Measurements from ENCODE around the gene GZF1. TPM values are rescaled to one million over a fixed set of nuclear protein-coding genes. Genes with fewer than 3 reads are reported as not detected.

Gene GZF1
- total RNA-seq, 1 donor from 2014 or later = 16.6 TPM

DNA sequence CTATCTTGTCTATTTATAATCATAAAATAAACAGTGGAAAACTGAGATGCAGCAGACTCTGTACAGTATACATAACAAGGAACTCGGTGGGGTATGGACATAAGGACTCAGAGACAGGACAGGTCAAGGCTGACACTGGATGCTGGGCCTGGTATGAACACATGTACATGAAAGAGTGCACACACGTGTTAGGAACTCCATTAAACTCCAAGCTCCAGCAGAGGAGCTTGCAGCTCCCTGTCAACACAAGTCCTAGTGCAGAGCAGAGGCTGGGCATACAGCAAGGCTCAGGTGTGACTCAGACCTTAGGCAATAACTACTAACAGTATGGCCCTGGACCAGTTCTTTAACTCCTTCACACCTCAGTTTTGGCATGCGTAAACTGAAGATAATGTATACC lies 42.2 kb downstream of the GZF1 start:
- H3K36me3 ChIP-seq (ENCODE audit: control insufficient read depth, insufficient read depth, low read length) = peaks cover 5% of the 10 kb centered on the region
- DNase-seq (ENCODE audit: low read depth) (peak; percentile 85), FAIRE-seq (peak; percentile 97)
- H3K27me3 ChIP-seq (ENCODE audit: control insufficient read depth, insufficient read depth, low read length) = no peaks in the 10 kb centered on the region
- no peak overlapping the region for H3K4me3 ChIP-seq (ENCODE audit: low read depth, low read length)
- TF ChIP-seq, protein P1, sequence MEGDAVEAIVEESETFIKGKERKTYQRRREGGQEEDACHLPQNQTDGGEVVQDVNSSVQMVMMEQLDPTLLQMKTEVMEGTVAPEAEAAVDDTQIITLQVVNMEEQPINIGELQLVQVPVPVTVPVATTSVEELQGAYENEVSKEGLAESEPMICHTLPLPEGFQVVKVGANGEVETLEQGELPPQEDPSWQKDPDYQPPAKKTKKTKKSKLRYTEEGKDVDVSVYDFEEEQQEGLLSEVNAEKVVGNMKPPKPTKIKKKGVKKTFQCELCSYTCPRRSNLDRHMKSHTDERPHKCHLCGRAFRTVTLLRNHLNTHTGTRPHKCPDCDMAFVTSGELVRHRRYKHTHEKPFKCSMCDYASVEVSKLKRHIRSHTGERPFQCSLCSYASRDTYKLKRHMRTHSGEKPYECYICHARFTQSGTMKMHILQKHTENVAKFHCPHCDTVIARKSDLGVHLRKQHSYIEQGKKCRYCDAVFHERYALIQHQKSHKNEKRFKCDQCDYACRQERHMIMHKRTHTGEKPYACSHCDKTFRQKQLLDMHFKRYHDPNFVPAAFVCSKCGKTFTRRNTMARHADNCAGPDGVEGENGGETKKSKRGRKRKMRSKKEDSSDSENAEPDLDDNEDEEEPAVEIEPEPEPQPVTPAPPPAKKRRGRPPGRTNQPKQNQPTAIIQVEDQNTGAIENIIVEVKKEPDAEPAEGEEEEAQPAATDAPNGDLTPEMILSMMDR (IDR thresholded peaks at IDR 0.05; ENCODE audit: insufficient read depth, low read length, severe bottlenecking) = no peak

DNA sequence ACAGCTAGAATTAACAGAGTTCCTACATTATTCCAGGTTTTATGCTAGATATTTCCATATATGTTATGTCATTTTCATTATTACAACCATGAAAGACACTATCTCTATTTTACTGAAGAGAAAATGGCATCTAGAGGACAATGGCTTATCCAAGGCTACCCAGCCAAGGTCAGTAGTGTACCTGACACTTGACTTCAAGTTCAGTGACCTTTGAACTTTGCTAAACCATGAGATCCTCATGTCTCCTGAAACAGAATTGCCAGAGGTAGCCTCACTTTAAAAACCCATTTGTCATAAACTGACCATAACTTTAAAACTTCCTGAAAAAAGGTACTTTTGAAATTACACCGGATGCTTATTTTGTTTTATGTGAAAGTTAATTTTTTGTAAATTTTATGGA lies 44.9 kb downstream of the GZF1 start:
- no peak for FAIRE-seq
- DNase-seq (ENCODE audit: low read depth) = no peak
- TF ChIP-seq, protein P1 (IDR thresholded peaks at IDR 0.05; ENCODE audit: insufficient read depth, low read length, severe bottlenecking) = no peak
- no peaks in the 10 kb centered on the region for H3K27me3 ChIP-seq (ENCODE audit: control insufficient read depth, insufficient read depth, low read length)
- H3K36me3 ChIP-seq (ENCODE audit: control insufficient read depth, insufficient read depth, low read length) = peaks cover 3% of the 10 kb centered on the region
- no peak overlapping the region for H3K4me3 ChIP-seq (ENCODE audit: low read depth, low read length)

DNA sequence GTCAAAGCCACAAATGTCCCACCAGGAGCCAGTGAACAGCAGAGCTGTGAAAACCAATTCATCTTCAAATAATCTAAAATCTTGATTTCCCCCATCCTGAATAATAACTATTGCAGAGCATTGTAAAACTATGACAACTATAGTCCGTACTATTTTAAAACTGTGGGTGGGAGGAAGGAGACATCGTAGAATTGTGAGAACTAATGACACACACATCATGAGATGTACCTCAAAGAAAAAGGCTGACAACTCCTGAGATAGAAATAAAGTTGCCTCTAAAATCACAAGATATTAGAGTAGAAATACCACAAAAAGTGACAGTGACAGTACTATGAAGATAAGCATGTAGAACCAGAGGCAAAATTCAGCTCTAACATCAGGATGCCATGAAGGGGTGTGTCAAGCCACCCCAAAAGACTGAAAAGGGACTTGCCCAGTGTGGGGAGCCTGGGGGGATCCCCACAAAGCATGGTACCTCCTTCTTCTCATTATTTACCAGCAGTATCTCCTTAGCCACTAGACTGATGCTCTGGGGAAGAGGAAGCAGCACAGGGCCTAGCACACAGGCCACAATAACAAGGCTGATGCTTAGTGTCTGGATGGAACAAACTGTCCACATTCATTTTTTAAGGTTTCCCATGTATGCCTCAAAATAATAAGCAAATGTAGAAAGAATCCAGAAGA lies 45.9 kb downstream of the GZF1 start:
- FAIRE-seq = no peak
- no peaks in the 10 kb centered on the region for H3K36me3 ChIP-seq (ENCODE audit: control insufficient read depth, insufficient read depth, low read length)
- DNase-seq (ENCODE audit: low read depth) = no peak
- TF ChIP-seq, protein P1 (IDR thresholded peaks at IDR 0.05; ENCODE audit: insufficient read depth, low read length, severe bottlenecking) = no peak
- no peak overlapping the region for H3K4me3 ChIP-seq (ENCODE audit: low read depth, low read length)
- no peaks in the 10 kb centered on the region for H3K27me3 ChIP-seq (ENCODE audit: control insufficient read depth, insufficient read depth, low read length)

DNA sequence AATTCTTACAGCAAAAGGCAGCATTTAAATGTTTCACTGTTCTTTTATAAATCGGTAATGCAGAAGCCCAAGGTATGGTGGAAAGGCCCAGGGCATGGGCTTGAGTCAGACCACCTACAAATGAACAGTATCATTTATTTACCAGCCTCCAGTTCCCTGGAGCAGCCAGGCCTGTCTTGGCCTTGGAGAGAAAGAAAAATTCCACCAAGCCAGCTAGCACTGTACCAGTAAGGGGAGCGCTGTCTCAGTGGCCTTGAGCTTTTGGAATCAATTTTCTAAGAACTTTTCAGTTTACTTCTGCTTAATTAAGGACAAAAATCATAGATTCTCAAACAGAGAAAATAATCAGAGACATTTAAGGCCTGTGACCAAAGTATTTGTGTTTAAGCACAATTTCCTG lies 47.0 kb downstream of the GZF1 start:
- TF ChIP-seq, protein P1 (IDR thresholded peaks at IDR 0.05; ENCODE audit: insufficient read depth, low read length, severe bottlenecking) = no peak

DNA sequence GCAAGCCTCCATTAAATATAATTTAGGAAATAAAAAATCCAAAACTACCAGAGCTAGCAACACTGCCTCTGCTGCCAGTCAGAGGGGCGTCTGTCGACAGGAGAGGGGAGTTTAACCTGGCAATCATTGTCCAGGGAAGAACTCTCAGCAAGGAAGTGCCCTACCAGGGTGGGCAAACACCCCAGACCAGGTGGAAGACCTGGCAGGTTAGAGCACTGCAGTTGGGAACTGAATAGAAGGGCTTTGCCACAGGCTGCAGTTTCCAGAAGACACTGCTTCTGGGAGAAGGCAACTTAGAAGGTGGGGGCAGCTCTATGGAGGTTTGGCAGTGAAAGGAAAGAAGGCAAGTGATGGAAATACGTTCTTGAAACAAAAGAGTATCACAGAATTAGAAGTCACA lies 47.8 kb downstream of the GZF1 start:
- Histone ChIP-seq H3K4me3 (ENCODE audit: low read depth, low read length) (no peak overlapping the region), H3K27me3 (ENCODE audit: control insufficient read depth, insufficient read depth, low read length) (no peaks in the 10 kb centered on the region), H3K36me3 (ENCODE audit: control insufficient read depth, insufficient read depth, low read length) (no peaks in the 10 kb centered on the region)
- FAIRE-seq = no peak
- TF ChIP-seq, protein P1 (IDR thresholded peaks at IDR 0.05; ENCODE audit: insufficient read depth, low read length, severe bottlenecking) = no peak
- DNase-seq (ENCODE audit: low read depth) = no peak

More for the DNA sequence above, 47.0 kb downstream of the GZF1 start:
- FAIRE-seq = no peak
- Histone ChIP-seq H3K36me3 (ENCODE audit: control insufficient read depth, insufficient read depth, low read length) (no peaks in the 10 kb centered on the region), H3K4me3 (ENCODE audit: low read depth, low read length) (no peak overlapping the region), H3K27me3 (ENCODE audit: control insufficient read depth, insufficient read depth, low read length) (no peaks in the 10 kb centered on the region)
- DNase-seq (ENCODE audit: low read depth) = no peak
